Endothelial cell of umbilical vein (primary cell): ENCODE measurements around the gene IL25. TPM values are rescaled to one million over a fixed set of nuclear protein-coding genes. Genes with fewer than 3 reads are reported as not detected.

ENCODE experiments used
- BruUV-seq: library from RNA; stranded (reverse); fragments of 400-500 nt; replicated peaks from 2 replicates; lab custom pipeline; 2021; lab: Mats Ljungman, UMichigan
- CTCF ChIA-PET: fragments of 300-600, 350-600 bp; sonication (Branson Sonifier 250); formaldehyde crosslinking; loops from one replicate; lab custom pipeline; 2021; ENCODE audit warnings: antibody characterized with exemption, inconsistent platforms; lab: Charles Lee
- POLR2A ChIA-PET: fragments of 300-600, 350-600 bp; sonication (Branson Sonifier 250); formaldehyde crosslinking; loops from one replicate; lab custom pipeline; 2021; ENCODE audit warnings: antibody characterized with exemption, inconsistent platforms; lab: Charles Lee
- DNase-seq: peaks from one replicate; pipeline ENCODE4 v3.0.0-alpha.2; 2011; ENCODE audit warnings: low read depth, low spot score
- FAIRE-seq: peaks from 2 replicates; lab custom pipeline; 2011; peaks lifted over from hg19 to GRCh38; lab: Jason Lieb, UNC
- H2AFZ ChIP-seq: 2 replicates; pipeline ENCODE4 v1.6.0; 2012; ENCODE audit warnings: low read depth, low read length, control low read depth, inconsistent platforms
- H3K27ac ChIP-seq: 2 replicates; pipeline ENCODE4 v1.5.1; 2011; ENCODE audit warnings: low read depth, mild to moderate bottlenecking, control low read depth, low read length, moderate library complexity; ENCODE audit not compliant: insufficient read depth
- H3K27me3 ChIP-seq, 2 experiments: 2 replicates each; pipeline versions ENCODE4 v1.6.0 to v1.6.1; 2011; ENCODE audit warnings: low read length in 2 of 2, mixed read lengths in 1 of 2; ENCODE audit not compliant: control insufficient read depth in 2 of 2, insufficient read depth in 2 of 2
- H3K36me3 ChIP-seq, 2 experiments: 2 replicates in 1 of 2; 3 replicates in 1 of 2; pipeline ENCODE4 v1.5.1; 2011; ENCODE audit warnings: low read length in 2 of 2, mild to moderate bottlenecking in 1 of 2, moderate library complexity in 1 of 2; ENCODE audit not compliant: control insufficient read depth in 2 of 2, insufficient read depth in 2 of 2; ENCODE audit errors: extremely low read depth in 1 of 2
- H3K4me1 ChIP-seq: 3 replicates; pipeline ENCODE4 v1.5.1; 2011; ENCODE audit warnings: mild to moderate bottlenecking, low read length; ENCODE audit not compliant: control insufficient read depth, insufficient read depth; ENCODE audit errors: extremely low read depth
- H3K4me2 ChIP-seq: 2 replicates; pipeline ENCODE4 v1.6.1; 2011; ENCODE audit warnings: low read length, control low read depth, mixed read lengths; ENCODE audit not compliant: insufficient read depth
- H3K4me3 ChIP-seq, 3 experiments: fragments of 200-600 bp in 1 of 3; sonication (generic), shearing (Covaris generic) in 1 of 3; replicated peaks in 1 of 3; 2 replicates each; pipeline ENCODE4 v1.5.1; 2011 to 2016; ENCODE audit warnings: control low read depth in 3 of 3, low read length in 3 of 3, mild to moderate bottlenecking in 2 of 3, inconsistent platforms in 1 of 3, low read depth in 1 of 3, moderate library complexity in 1 of 3; ENCODE audit not compliant: insufficient read depth in 1 of 3
- H3K79me2 ChIP-seq: 2 replicates; pipeline ENCODE4 v1.6.0; 2012; ENCODE audit warnings: low read length, inconsistent platforms; ENCODE audit not compliant: control insufficient read depth, insufficient read depth
- H3K9ac ChIP-seq: replicated peaks from 2 replicates; pipeline ENCODE3; 2011; ENCODE audit warnings: low read length, control low read depth; ENCODE audit not compliant: insufficient read depth; ENCODE audit errors: extremely low read depth
- H3K9me1 ChIP-seq: replicated peaks from 3 replicates; pipeline ENCODE4 v1.6.0; 2011; ENCODE audit warnings: mild to moderate bottlenecking, low read length; ENCODE audit not compliant: control insufficient read depth, insufficient read depth; ENCODE audit errors: extremely low read depth
- H3K9me3 ChIP-seq: replicated peaks from 2 replicates; pipeline ENCODE4 v1.5.1; 2012; ENCODE audit warnings: low read length, inconsistent platforms; ENCODE audit not compliant: control insufficient read depth, insufficient read depth
- H4K20me1 ChIP-seq: replicated peaks from 2 replicates; pipeline ENCODE3; 2011; ENCODE audit warnings: mild to moderate bottlenecking, low read length; ENCODE audit not compliant: control insufficient read depth, insufficient read depth; ENCODE audit errors: extremely low read depth
- CTCF ChIP-seq, 2 donors: IDR thresholded peaks; 1 replicate in 1 of 2; 2 replicates in 1 of 2; pipeline ENCODE4 v1.5.1; 2011; ENCODE audit warnings: low read length in 2 of 2, mild to moderate bottlenecking in 2 of 2, moderate library complexity in 2 of 2, control low read depth in 1 of 2, inconsistent platforms in 1 of 2, low read depth in 1 of 2; ENCODE audit not compliant: insufficient read depth in 1 of 2; ENCODE audit errors: extremely low read depth in 1 of 2
- EZH2 ChIP-seq: IDR thresholded peaks from 2 replicates; pipeline ENCODE4 v1.6.1; 2012; ENCODE audit warnings: borderline replicate concordance, low read depth, mild to moderate bottlenecking, moderate library complexity, low read length, inconsistent platforms; ENCODE audit not compliant: severe bottlenecking
- FOS ChIP-seq: IDR thresholded peaks from 2 replicates; pipeline ENCODE4 v1.6.1; 2011; ENCODE audit warnings: mild to moderate bottlenecking, low read length, moderate library complexity, borderline replicate concordance; ENCODE audit not compliant: insufficient read depth
- GATA2 ChIP-seq: IDR thresholded peaks from 2 replicates; pipeline ENCODE4 v1.7.0; 2011; ENCODE audit warnings: low read depth, mild to moderate bottlenecking, moderate library complexity, mixed read lengths, low read length; ENCODE audit not compliant: insufficient read length, insufficient read depth
- JUN ChIP-seq: IDR thresholded peaks from 2 replicates; pipeline ENCODE4 v1.6.1; 2011; ENCODE audit warnings: borderline replicate concordance, low read depth; ENCODE audit not compliant: insufficient read length, insufficient read depth
- MAX ChIP-seq: IDR thresholded peaks from 2 replicates; pipeline ENCODE4 v1.6.1; 2011; ENCODE audit not compliant: insufficient read depth, insufficient read length
- MYC ChIP-seq: IDR thresholded peaks from one replicate; pipeline ENCODE4 v1.6.1; 2011; ENCODE audit warnings: mild to moderate bottlenecking, low read depth, low read length
- POLR2A ChIP-seq: IDR thresholded peaks from 2 replicates; pipeline ENCODE4 v1.6.1; 2012; ENCODE audit warnings: low read depth, mild to moderate bottlenecking, control low read depth, low read length
- POLR2AphosphoS5 ChIP-seq: IDR thresholded peaks from 2 replicates; pipeline ENCODE4 v1.6.1; 2012; ENCODE audit warnings: low read depth, mild to moderate bottlenecking, control low read depth, low read length, moderate library complexity; ENCODE audit not compliant: insufficient read depth
- dilution Hi-C: fragments of 300-500 bp; cut with MboI; formaldehyde crosslinking; loops from one replicate; pipeline ENCODE4 v1.15.0; 2019; ENCODE audit warnings: low sequenced_read_pairs; ENCODE audit not compliant: extremely low pct_ligation_motif_present
- intact Hi-C: fragments of 100-400 bp; cut with micrococcal nuclease; formaldehyde crosslinking; loops from one replicate; pipeline ENCODE4 v1.10.0; 2022
- polyA plus RNA-seq, 4 experiments: library from polyadenylated mRNA; depleted of rRNA in 3 of 4; stranded (reverse) in 3 of 4; unstranded in 1 of 4; fragments of >200 nt; gene quantifications; 2 replicates each; pipeline versions ENCODE4 v1.2.1 to v1.2.3, GENCODE V29; 2011 to 2012; ENCODE audit warnings: missing spikeins in 1 of 4
- total RNA-seq: library from RNA; stranded (reverse); gene quantifications from 2 replicates; pipeline ENCODE4 v1.2.3, GENCODE V29; 2021

The IL25 gene
- total and polyA plus RNA-seq, 2 donors (not counting 3 experiments of a cell fraction or from before 2014, with no cell fraction given), result not detected

- intact Hi-C loops, result no loop called here
Measured at GRCh38 chr14:23382276-23382675, 9.7 kb downstream of the IL25 start.

More at GRCh38 chr14:23382276-23382675, 9.7 kb downstream of the IL25 start:
- POLR2A ChIA-PET, result no interaction called here
- Histone ChIP-seq H3K4me1 (no peaks in the 10 kb centered on the region), H3K27ac (no peak overlapping the region), H3K79me2 (no peaks in the 10 kb centered on the region), H3K4me2 (no peak overlapping the region), H4K20me1 (no peaks in the 10 kb centered on the region), H3K9ac (no peak overlapping the region), H3K27me3 (no peaks in the 10 kb centered on the region), H3K36me3 (no peaks in the 10 kb centered on the region), H2AFZ (no peak overlapping the region), H3K9me3 (no peaks in the 10 kb centered on the region), H3K9me1 (no peaks in the 10 kb centered on the region), H3K4me3 (no peak overlapping the region)
- no peak for DNase-seq
- dilution Hi-C loops, result no loop called here
- no peak for FAIRE-seq
- TF ChIP-seq CTCF (IDR thresholded peaks at IDR 0.05; ENCODE audit: extremely low read depth in 1 of 2, insufficient read depth in 1 of 2, low read depth in 1 of 2, low read length in 2 of 2) (no peak), GATA2 (no peak), FOS (no peak), MAX (no peak), MYC (no peak), EZH2 (no peak), JUN (no peak), POLR2AphosphoS5 (no peak), POLR2A (no peak)
- CTCF ChIA-PET, result interaction anchor here (1.2 to 4.7 kb wide), 4 partner anchors 15 to 261 kb away, joined by 4 to 48 read pairs (median 20); no protein-coding TSS in a partner anchor
- BruUV-seq, result no TSS peak
